Left lung (tissue), 10 donors: ENCODE results near the gene SLX9. TPM values are rescaled to one million over a fixed set of nuclear protein-coding genes. Genes with fewer than 3 reads are reported as not detected.

Source experiments
- ATAC-seq: fragments of 200-7000 bp; cut with Tn5 transposase; one replicate; pipeline ENCODE4 v1.9.1; 2020; ENCODE audit warnings: moderate library complexity
- DNase-seq, 4 donors: peaks; one replicate each; pipeline ENCODE4 v3.0.0-alpha.2; 2013 to 2020
- H3K27ac ChIP-seq, 2 donors: fragments of 200-600 bp; sonication (generic) in 1 of 2; one replicate each; pipeline versions ENCODE4 v1.5.0 to v1.8.0; 2020 to 2021
- H3K27me3 ChIP-seq, 2 donors: fragments of 200-600 bp; sonication (generic) in 1 of 2; one replicate each; pipeline versions ENCODE4 v1.5.0 to v1.8.0; 2020 to 2021
- H3K36me3 ChIP-seq, 2 donors: fragments of 200-600 bp; sonication (generic) in 1 of 2; one replicate each; pipeline versions ENCODE4 v1.5.0 to v1.8.0; 2020 to 2021
- H3K4me1 ChIP-seq, 2 donors: fragments of 200-600 bp; one replicate each; pipeline ENCODE4 v1.8.0; 2021
- H3K4me3 ChIP-seq, 2 donors: fragments of 200-600 bp; sonication (generic) in 1 of 2; one replicate each; pipeline versions ENCODE4 v1.5.0 to v1.8.0; 2020 to 2021; ENCODE audit warnings: mild to moderate bottlenecking in 1 of 2
- H3K9me3 ChIP-seq, 2 donors: fragments of 200-600 bp; sonication (generic) in 1 of 2; one replicate each; pipeline versions ENCODE4 v1.5.0 to v1.8.0; 2020 to 2021
- intact Hi-C, 2 donors: fragments of 100-400 bp; cut with DNase I; formaldehyde crosslinking; loops; one replicate each; pipeline versions ENCODE4 v1.11.2 to v1.14.2; 2022
- polyA plus RNA-seq, 6 donors: library from polyadenylated mRNA; unstranded; fragments of 120-200 nt; gene quantifications; one replicate each; pipeline ENCODE4 v1.2.1, GENCODE V29; 2013; ENCODE audit not compliant: insufficient read length in 6 of 6
- total RNA-seq, 2 donors: library from RNA; stranded (reverse); fragmentation: NEBNext Ultra II Directional; extraction: Animal tissue kit (Norgen Biotek cat#: 25700); gene quantifications; one replicate each; pipeline ENCODE4 v1.2.1, GENCODE V29; 2021
- TF ChIP-seq, protein P1 (sequence below), 2 donors: fragments of 200-600 bp; sonication (generic) in 1 of 2; IDR thresholded peaks; one replicate each; pipeline versions ENCODE4 v1.5.0 to v1.8.0; 2021; ENCODE audit warnings: antibody characterized with exemption in 2 of 2
- donor health status: DM: no; HTN: yes; CAD: no.
- donor health status: DM: no; HTN: no; CAD: no.

SLX9 gene
- total and polyA plus RNA-seq, 8 donors, result 11.5 to 29.6 (median 16.2) TPM

DNA sequence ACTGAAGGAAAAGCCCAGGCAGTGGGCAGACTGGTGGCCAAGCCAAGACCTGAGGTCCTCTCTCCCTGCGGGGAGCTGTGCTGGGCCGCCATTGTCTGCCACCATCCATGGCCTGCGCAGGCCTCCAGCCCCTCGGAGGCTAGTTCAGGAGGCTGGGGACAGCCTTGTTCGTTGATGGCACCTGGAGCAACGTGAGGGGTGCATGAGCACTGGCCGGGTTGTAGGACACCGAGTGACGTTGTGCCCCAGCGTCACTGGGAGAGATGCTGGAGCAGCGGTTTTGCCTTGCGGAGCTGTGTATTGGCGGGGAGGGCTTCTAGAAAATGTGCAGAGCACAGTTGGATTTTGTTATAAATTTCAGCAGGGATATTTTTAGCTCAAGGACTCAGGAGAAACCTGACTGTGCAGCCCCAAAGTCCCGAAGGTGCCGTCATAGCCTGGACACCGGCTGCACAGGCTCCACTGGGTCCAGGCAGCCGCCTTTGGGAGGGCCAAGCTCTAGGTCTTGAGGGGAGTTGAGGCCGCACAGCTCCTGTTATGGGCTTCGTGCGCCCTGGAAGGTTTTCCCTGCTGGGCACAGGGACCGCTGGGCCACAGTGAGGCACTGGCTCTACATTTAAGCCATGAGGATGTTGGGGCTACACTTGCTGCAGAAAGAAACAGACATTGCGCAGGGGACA, 86.4 kb downstream of the SLX9 start:
- peak in 1 of 4 donors; percentile 51 for DNase-seq
- H3K27ac ChIP-seq, result no peak overlapping the region
- TF ChIP-seq, protein P1, sequence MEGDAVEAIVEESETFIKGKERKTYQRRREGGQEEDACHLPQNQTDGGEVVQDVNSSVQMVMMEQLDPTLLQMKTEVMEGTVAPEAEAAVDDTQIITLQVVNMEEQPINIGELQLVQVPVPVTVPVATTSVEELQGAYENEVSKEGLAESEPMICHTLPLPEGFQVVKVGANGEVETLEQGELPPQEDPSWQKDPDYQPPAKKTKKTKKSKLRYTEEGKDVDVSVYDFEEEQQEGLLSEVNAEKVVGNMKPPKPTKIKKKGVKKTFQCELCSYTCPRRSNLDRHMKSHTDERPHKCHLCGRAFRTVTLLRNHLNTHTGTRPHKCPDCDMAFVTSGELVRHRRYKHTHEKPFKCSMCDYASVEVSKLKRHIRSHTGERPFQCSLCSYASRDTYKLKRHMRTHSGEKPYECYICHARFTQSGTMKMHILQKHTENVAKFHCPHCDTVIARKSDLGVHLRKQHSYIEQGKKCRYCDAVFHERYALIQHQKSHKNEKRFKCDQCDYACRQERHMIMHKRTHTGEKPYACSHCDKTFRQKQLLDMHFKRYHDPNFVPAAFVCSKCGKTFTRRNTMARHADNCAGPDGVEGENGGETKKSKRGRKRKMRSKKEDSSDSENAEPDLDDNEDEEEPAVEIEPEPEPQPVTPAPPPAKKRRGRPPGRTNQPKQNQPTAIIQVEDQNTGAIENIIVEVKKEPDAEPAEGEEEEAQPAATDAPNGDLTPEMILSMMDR (IDR thresholded peaks at IDR 0.05), result no peak
- no peaks in the 10 kb centered on the region for H3K36me3 ChIP-seq
- no peak overlapping the region for H3K4me3 ChIP-seq
- peaks cover 10 to 12% of the 10 kb centered on the region in 2 donors for H3K4me1 ChIP-seq
- intact Hi-C loops, result no loop called here
- H3K27me3 ChIP-seq, result peaks cover 0 to 8% of the 10 kb centered on the region in 2 donors
- H3K9me3 ChIP-seq, result peaks cover 0 to 9% of the 10 kb centered on the region in 2 donors
- ATAC-seq, result no peak

Other genes starting within 250 kb of the SLX9 start
- not detected for gene KRTAP10-12, start 242.9 kb upstream of the SLX9 start, total RNA-seq
- gene KRTAP10-12, start 242.9 kb upstream of the SLX9 start, polyA plus RNA-seq, result not detected
- under 1 TPM; 0.10 to 0.26 TPM for gene TSPEAR, start 228.5 kb upstream of the SLX9 start, total RNA-seq
- gene TSPEAR, start 228.5 kb upstream of the SLX9 start, polyA plus RNA-seq, result 1 to 10 TPM; 2.4 to 4.7 (median 3.5) TPM
- gene UBE2G2, start 138.2 kb upstream of the SLX9 start, total RNA-seq, result 10 to 100 TPM; 75.0 to 90.9 TPM
- 100 to 1,000 TPM; 119 to 157 (median 139) TPM for gene UBE2G2, start 138.2 kb upstream of the SLX9 start, polyA plus RNA-seq
- 10 to 100 TPM; 92.4 to 99.3 TPM for gene SUMO3, start 122.0 kb upstream of the SLX9 start, total RNA-seq
- gene SUMO3, start 122.0 kb upstream of the SLX9 start, polyA plus RNA-seq, result 100 to 1,000 TPM; 114 to 136 (median 123) TPM
- gene PTTG1IP, start 66.3 kb upstream of the SLX9 start, total RNA-seq, result 100 to 1,000 TPM; 247 to 263 TPM
- gene PTTG1IP, start 66.3 kb upstream of the SLX9 start, polyA plus RNA-seq, result 100 to 1,000 TPM; 195 to 240 (median 214) TPM
- 100 to 1,000 TPM; 185 to 404 TPM for gene ITGB2, start 19.1 kb upstream of the SLX9 start, total RNA-seq
- 10 to 100 TPM in 4 of 6 donors, 1 to 10 TPM in 2; 7.7 to 15.8 (median 10.5) TPM for gene ITGB2, start 19.1 kb upstream of the SLX9 start, polyA plus RNA-seq
- 10 to 100 TPM; 30.4 to 53.4 TPM for gene ADARB1, start 134.6 kb downstream of the SLX9 start, total RNA-seq
- 10 to 100 TPM; 23.8 to 46.7 (median 29.8) TPM for gene ADARB1, start 134.6 kb downstream of the SLX9 start, polyA plus RNA-seq